Trophoblast cell (in vitro differentiated cells and primary cell): ENCODE measurements around the gene P2RY6.
A peak's percentile ranks its signal among the peaks of the same experiment; 100 is the strongest.

Experiments used
- DNase-seq, 2 donors: peaks; one replicate each; pipeline ENCODE4 v3.0.0-alpha.2; 2016
- H2AFZ ChIP-seq: 2 replicates; pipeline ENCODE4 v1.6.1; 2013; ENCODE audit warnings: low read length, moderate library complexity, mild to moderate bottlenecking; ENCODE audit not compliant: insufficient read depth, poor library complexity
- H2AK5ac ChIP-seq: 2 replicates; pipeline ENCODE4 v1.6.1; 2013; ENCODE audit warnings: mild to moderate bottlenecking, low read length
- H2BK120ac ChIP-seq: 2 replicates; pipeline ENCODE4 v1.6.1; 2013; ENCODE audit warnings: low read length, mild to moderate bottlenecking, moderate library complexity; ENCODE audit not compliant: insufficient read depth, poor library complexity
- H2BK12ac ChIP-seq: 2 replicates; pipeline ENCODE4 v1.6.1; 2013; ENCODE audit warnings: mild to moderate bottlenecking, low read length, moderate library complexity
- H2BK5ac ChIP-seq: 2 replicates; pipeline ENCODE4 v1.6.1; 2013; ENCODE audit warnings: low read length, low read depth, moderate library complexity, mild to moderate bottlenecking; ENCODE audit not compliant: poor library complexity
- H3K14ac ChIP-seq: 2 replicates; pipeline ENCODE4 v1.6.1; 2013; ENCODE audit warnings: mild to moderate bottlenecking, low read length
- H3K18ac ChIP-seq: 2 replicates; pipeline ENCODE4 v1.6.1; 2013; ENCODE audit warnings: mild to moderate bottlenecking, low read length
- H3K23ac ChIP-seq: 2 replicates; pipeline ENCODE4 v1.6.1; 2013; ENCODE audit warnings: low read length
- H3K27ac ChIP-seq: 2 replicates; pipeline ENCODE4 v1.5.1; 2013; ENCODE audit warnings: low read depth, mild to moderate bottlenecking, inconsistent platforms, low read length, moderate library complexity
- H3K27me3 ChIP-seq: 2 replicates; pipeline ENCODE4 v1.6.1; 2013; ENCODE audit warnings: inconsistent platforms, mild to moderate bottlenecking, low read length, moderate library complexity; ENCODE audit not compliant: insufficient read depth
- H3K36me3 ChIP-seq, 2 experiments: 1 replicate in 1 of 2; 2 replicates in 1 of 2; pipeline ENCODE4 v1.6.1; 2013; ENCODE audit warnings: low read length in 2 of 2, mild to moderate bottlenecking in 2 of 2, moderate library complexity in 1 of 2; ENCODE audit not compliant: insufficient read depth in 2 of 2, control insufficient read depth in 1 of 2
- H3K4ac ChIP-seq: 2 replicates; pipeline ENCODE4 v1.6.1; 2013; ENCODE audit warnings: low read depth, mild to moderate bottlenecking, low read length, moderate library complexity
- H3K4me1 ChIP-seq, 2 experiments: 1 replicate in 1 of 2; 2 replicates in 1 of 2; pipeline ENCODE4 v1.6.1; 2013; ENCODE audit warnings: low read length in 2 of 2, mild to moderate bottlenecking in 2 of 2, moderate library complexity in 1 of 2; ENCODE audit not compliant: insufficient read depth in 2 of 2, control insufficient read depth in 1 of 2
- H3K4me2 ChIP-seq: 2 replicates; pipeline ENCODE4 v1.6.1; 2013; ENCODE audit warnings: inconsistent platforms, mild to moderate bottlenecking, low read length, moderate library complexity
- H3K4me3 ChIP-seq: 2 replicates; pipeline ENCODE4 v1.5.1; 2013; ENCODE audit warnings: mild to moderate bottlenecking, low read depth, low read length, inconsistent platforms
- H3K79me1 ChIP-seq: one replicate; pipeline ENCODE4 v1.6.1; 2013; ENCODE audit warnings: low read length
- H3K79me2 ChIP-seq: 2 replicates; pipeline ENCODE4 v1.6.1; 2013; ENCODE audit warnings: low read length, mild to moderate bottlenecking; ENCODE audit not compliant: control insufficient read depth, insufficient read depth, poor library complexity
- H3K9ac ChIP-seq: 2 replicates; pipeline ENCODE4 v1.6.1; 2013; ENCODE audit warnings: mild to moderate bottlenecking, low read length
- H3K9me3 ChIP-seq: 2 replicates; pipeline ENCODE4 v1.6.1; 2013; ENCODE audit warnings: low read depth, mild to moderate bottlenecking, control low read depth, inconsistent platforms, low read length; ENCODE audit not compliant: insufficient read depth
- H4K12ac ChIP-seq: 2 replicates; pipeline ENCODE4 v1.6.1; 2013; ENCODE audit warnings: low read depth, mild to moderate bottlenecking, low read length, moderate library complexity
- H4K8ac ChIP-seq: 2 replicates; pipeline ENCODE4 v1.6.1; 2013; ENCODE audit warnings: low read depth, mild to moderate bottlenecking, low read length, moderate library complexity
- H4K91ac ChIP-seq: one replicate; pipeline ENCODE4 v1.6.1; 2013; ENCODE audit warnings: low read depth, mild to moderate bottlenecking, low read length, moderate library complexity
- WGBS: extraction: QIAGEN DNeasy Blood & Tissue Kit; methylation state at CpG from one replicate; pipeline ENCODE4 v1.1.7; 2013; ENCODE audit warnings: missing lambda C conversion rate; ENCODE audit not compliant: insufficient read length, insufficient coverage; ENCODE audit errors: extremely low coverage; 5-methylcytosine and 5-hydroxymethylcytosine counted together

Gene P2RY6

GRCh38 chr11:73263640-73264039, 8.5 kb upstream of the P2RY6 start:
- Histone ChIP-seq H3K4ac (no peak overlapping the region), H4K91ac (no peak overlapping the region), H3K36me3 (no peaks in the 10 kb centered on the region), H2BK120ac (no peak overlapping the region), H3K4me3 (no peak overlapping the region), H3K27ac (no peak overlapping the region), H3K9me3 (no peaks in the 10 kb centered on the region), H3K79me1 (peaks cover 9% of the 10 kb centered on the region), H2AK5ac (no peak overlapping the region), H2BK5ac (no peak overlapping the region), H3K9ac (no peak overlapping the region), H3K79me2 (peaks cover 9% of the 10 kb centered on the region), H4K8ac (no peak overlapping the region), H3K4me1 (peaks cover 21 to 22% of the 10 kb centered on the region in 2 experiments), H2BK12ac (no peak overlapping the region), H3K27me3 (no peaks in the 10 kb centered on the region), H2AFZ (no peak overlapping the region), H3K4me2 (no peak overlapping the region), H4K12ac (no peak overlapping the region), H3K18ac (no peak overlapping the region), H3K23ac (no peak overlapping the region), H3K14ac (no peak overlapping the region)
- no CpG with 5 or more reads among the region's 2 CpGs for WGBS
- no peak for DNase-seq

- Histone ChIP-seq H2BK120ac (no peak overlapping the region), H2BK12ac (no peak overlapping the region), H3K27ac (no peak overlapping the region), H3K9me3 (no peaks in the 10 kb centered on the region), H3K4me1 (peaks cover 35 to 36% of the 10 kb centered on the region in 2 experiments), H3K27me3 (no peaks in the 10 kb centered on the region), H3K9ac (no peak overlapping the region), H3K18ac (no peak overlapping the region), H3K4me3 (peak overlapping the region; percentile 70), H4K91ac (no peak overlapping the region), H4K8ac (no peak overlapping the region), H4K12ac (no peak overlapping the region), H3K4me2 (peak overlapping the region; percentile 72), H3K14ac (no peak overlapping the region), H3K36me3 (no peaks in the 10 kb centered on the region), H3K23ac (no peak overlapping the region), H3K79me2 (peaks cover 11% of the 10 kb centered on the region), H3K4ac (no peak overlapping the region), H3K79me1 (peaks cover 18% of the 10 kb centered on the region), H2BK5ac (no peak overlapping the region), H2AFZ (no peak overlapping the region), H2AK5ac (no peak overlapping the region)
- WGBS = no CpG with 5 or more reads among the region's 4 CpGs
- no peak for DNase-seq
Measured at GRCh38 chr11:73265278-73265810, 6.8 kb upstream of the P2RY6 start.

GRCh38 chr11:73265853-73266645, 6.1 kb upstream of the P2RY6 start:
- Histone ChIP-seq H3K4ac (peak overlapping the region; percentile 5), H2BK5ac (no peak overlapping the region), H3K27me3 (no peaks in the 10 kb centered on the region), H4K8ac (no peak overlapping the region), H3K27ac (no peak overlapping the region), H3K4me3 (no peak overlapping the region), H3K4me2 (peak overlapping the region; percentile 40), H2AK5ac (no peak overlapping the region), H3K36me3 (no peaks in the 10 kb centered on the region), H3K9ac (no peak overlapping the region), H2AFZ (no peak overlapping the region), H3K79me1 (peaks cover 25% of the 10 kb centered on the region), H4K12ac (no peak overlapping the region), H3K79me2 (peaks cover 15% of the 10 kb centered on the region), H2BK120ac (no peak overlapping the region), H3K4me1 (peaks cover 42 to 43% of the 10 kb centered on the region in 2 experiments), H3K23ac (no peak overlapping the region), H4K91ac (no peak overlapping the region), H3K18ac (no peak overlapping the region), H2BK12ac (no peak overlapping the region), H3K14ac (peak overlapping the region; percentile 5), H3K9me3 (no peaks in the 10 kb centered on the region)
- no CpG with 5 or more reads among the region's 3 CpGs for WGBS
- DNase-seq = no peak

DNA sequence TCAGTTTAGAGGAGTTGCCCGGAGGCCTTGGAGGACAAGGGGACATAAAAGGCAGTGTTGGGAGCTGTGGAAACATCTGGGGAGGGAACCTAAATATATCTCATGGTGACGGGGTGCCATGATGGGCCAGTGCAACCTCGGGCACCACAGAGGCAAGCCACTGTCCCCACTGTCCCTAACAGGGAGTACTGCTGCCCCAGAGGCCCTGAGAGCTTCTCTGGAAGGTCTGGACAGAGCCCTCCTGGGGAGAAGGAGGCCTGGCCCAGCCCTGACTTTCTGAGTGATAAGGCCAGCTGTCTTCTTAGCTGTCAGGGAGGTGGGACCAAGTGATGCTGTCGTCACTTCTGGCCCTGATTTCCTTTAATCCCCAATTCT, 5.5 kb upstream of the P2RY6 start:
- peaks cover 28% of the 10 kb centered on the region for H3K79me1 ChIP-seq
- H3K23ac ChIP-seq = no peak overlapping the region
- peak overlapping the region; percentile 5 for H3K14ac ChIP-seq
- no peak overlapping the region for H2BK120ac ChIP-seq
- no peaks in the 10 kb centered on the region for H3K27me3 ChIP-seq
- no peak overlapping the region for H3K4me3 ChIP-seq
- WGBS = no CpG with 5 or more reads among the region's 4 CpGs
- H3K9ac ChIP-seq = no peak overlapping the region
- no peak overlapping the region for H4K8ac ChIP-seq
- H3K4me1 ChIP-seq = peaks cover 45% of the 10 kb centered on the region in 2 experiments
- H4K12ac ChIP-seq = no peak overlapping the region
- peak overlapping the region; percentile 40 for H3K4me2 ChIP-seq
- no peak overlapping the region for H3K27ac ChIP-seq
- peak overlapping the region; percentile 5 for H3K4ac ChIP-seq
- peaks cover 15% of the 10 kb centered on the region for H3K79me2 ChIP-seq
- no peak overlapping the region for H2AFZ ChIP-seq
- H3K18ac ChIP-seq = no peak overlapping the region
- H2AK5ac ChIP-seq = no peak overlapping the region
- H4K91ac ChIP-seq = no peak overlapping the region
- no peak for DNase-seq
- H2BK12ac ChIP-seq = no peak overlapping the region
- no peak overlapping the region for H2BK5ac ChIP-seq
- no peaks in the 10 kb centered on the region for H3K9me3 ChIP-seq
- no peaks in the 10 kb centered on the region for H3K36me3 ChIP-seq
